GM21619 (cell line): ENCODE data around the gene HPN.
A peak's percentile ranks its signal among the peaks of the same experiment; 100 is the strongest.
"Not testable (repeated sequence)": the region's sequence is repeated elsewhere in the genome, so short reads cannot be mapped to it uniquely, and the experiment has no call there.

ENCODE experiments used
- ATAC-seq: cut with Tn5 transposase; IDR thresholded peaks from one replicate; pipeline ENCODE4 v1.9.1; 2021; ENCODE audit not compliant: unreplicated experiment

Gene HPN

DNA sequence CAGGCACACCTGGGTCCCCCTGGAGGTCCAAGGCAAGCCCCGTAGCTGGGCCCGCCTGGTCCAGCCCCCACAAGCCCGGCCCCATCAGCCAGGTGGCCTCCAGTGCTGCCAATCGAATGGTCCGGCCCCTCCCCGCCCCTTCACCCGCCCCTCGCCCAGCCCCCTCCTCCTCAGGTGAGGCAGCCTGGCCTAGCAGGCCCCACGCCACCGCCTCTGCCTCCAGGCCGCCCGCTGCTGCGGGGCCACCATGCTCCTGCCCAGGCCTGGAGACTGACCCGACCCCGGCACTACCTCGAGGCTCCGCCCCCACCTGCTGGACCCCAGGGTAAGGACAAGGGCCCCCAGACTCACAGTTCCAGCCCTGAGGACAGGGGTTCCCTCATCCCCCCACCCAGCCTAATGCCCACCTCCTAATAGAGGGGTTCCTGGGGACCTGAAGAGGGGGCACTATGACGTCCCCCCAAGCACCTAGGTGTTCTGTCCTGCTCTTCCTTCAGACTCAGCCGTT lies at the start of gene HPN:
HPN (plus strand) TSS at position 174 of the 508 bp plus-strand sequence. CDS start 786 bp downstream, outside the sequence.
- ATAC-seq, result no peak

DNA sequence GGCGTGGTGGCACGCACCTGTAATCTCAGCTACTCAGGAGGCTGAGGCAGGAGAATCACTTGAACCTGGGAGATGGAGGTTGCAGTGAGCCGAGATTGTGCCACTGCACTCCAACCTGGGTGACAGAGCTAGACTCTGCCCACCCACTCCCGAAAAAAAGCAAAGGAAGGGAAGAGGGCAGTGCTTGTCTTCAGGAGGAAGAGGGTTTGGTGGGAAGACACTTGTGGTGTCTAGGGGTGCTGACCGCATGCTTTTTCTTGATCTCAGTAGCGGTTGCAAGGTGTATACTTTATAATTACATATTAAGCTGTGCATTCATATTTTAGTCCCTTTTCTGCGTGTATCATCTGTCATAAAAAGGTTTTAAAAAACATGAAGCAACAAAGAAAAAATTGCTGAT lies 48.9 kb upstream of the HPN start:
- ATAC-seq, result not testable (repeated sequence)

DNA sequence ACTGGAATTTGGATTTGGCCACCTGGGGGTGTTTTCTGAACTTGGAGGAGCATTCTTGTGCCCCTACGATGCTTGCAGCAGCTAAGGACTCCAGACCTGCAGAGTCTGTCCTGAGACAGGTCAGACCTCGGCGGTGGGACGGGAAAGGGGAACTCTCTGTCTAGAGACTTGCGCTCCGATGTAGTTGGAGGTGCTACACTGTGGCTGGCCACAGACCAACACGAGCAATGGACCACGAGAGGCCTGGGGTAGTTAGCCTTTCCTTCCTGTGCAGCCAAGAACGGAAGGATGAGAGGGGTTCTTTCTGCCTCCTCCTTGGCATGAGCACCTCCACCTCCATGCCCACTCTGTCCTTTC lies 47.3 kb upstream of the HPN start:
- ATAC-seq, result no peak

DNA sequence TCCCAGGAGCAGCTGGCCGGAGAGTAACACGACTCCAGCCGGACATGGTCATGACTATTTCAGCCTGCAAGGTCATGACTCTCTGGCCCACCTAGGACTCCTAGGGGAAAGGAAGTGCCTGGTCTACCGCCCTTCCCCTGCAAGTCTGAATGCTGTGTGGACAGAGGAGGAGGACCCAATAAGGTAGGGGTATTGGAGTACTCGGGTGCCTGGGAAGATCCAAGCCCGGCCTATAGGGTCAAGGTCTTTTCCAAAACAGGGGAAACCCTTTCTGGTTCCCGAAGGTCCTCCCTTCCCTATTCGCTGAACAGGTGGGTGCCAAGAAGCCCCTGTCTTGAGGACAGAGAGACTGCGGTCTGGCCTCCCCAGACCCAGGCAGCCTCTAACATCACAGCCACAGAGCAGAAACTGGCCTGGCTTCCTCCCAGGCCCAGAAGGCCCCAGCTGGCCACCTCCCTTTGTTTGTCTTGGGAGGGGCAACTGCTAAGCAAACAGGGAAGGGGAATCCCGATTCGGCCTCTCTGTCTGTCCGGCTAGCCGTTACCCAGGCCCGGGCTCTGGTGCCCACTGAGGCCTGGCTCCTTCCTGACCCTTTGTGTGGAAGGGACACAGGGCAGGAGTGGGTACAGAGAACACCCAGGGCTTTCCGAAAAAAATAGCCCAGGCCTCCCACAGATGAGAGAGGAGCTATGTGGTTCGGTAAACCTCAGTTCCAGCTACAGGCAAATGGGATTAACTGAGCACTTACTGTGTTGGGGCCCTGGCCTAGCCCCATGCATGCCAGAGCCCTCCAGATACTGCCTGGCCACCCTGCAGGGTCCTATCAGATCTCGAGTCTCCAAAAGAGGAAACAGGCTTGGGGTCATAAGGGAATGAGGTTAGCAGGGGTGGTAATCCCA lies 46.6 kb upstream of the HPN start:
- no peak for ATAC-seq

DNA sequence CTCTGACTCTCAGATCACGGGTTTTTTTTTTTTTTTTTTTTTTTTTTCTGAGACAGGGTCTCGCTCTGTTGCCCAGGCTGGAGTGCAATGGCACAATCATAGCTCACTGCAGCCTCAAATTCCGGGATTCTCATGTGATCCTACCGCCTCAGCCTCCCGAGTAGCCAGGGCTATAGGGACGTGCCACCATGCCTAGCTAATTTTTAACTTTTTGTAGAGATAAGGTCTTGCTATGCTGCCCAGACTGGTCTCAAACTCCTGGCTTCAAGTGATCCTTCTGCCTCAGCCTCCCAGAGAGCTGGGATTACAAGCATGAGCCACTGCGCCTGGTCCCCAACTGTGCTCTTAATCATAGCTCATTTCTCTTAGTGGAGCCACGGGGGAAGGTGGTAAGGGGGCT lies 46.0 kb upstream of the HPN start:
- ATAC-seq, result no peak

DNA sequence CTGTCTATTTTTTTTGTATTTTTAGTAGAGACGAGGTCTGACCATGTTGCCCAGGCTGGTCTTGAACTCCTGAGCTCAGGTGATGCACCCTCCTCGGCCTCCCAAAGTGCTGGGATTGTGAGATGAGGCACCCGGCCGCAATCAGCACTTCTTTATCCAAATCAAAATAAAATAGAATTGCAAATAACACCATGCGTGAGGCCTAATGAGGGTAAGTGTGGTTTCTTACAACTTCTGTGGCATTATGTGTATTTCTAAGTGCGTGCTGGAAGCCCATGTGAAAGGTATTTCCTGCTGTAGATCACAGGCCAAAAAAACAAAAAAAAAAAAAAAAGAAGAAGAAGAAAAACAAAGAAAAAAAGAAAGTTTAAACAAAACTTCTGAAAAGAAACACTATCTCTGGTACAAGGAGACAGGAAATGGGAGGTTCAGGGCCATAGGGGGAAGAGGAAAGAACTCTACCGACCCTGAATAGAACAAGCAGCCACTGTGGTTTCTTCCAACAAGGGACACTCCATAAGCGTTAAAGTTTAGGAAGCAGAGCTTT lies 44.4 kb upstream of the HPN start:
- ATAC-seq, result no peak

DNA sequence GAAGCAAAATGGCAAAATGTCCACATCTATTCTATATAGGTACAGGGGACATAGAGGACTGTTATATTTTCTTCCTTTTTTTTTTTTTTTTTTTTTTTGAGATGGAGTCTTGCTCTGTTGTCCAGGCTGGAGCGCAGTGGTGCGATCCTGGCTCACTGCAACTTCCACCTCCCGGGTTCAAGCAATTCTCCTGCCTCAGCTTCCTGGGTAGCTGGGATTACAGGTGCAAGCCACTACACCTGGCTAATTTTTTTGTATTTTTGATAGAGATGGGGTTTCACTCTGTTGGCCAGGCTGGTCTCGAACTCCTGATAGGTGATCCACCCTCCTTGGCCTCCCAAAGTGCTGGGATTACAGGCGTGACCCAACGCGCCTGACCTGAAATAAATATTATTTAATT lies 43.3 kb upstream of the HPN start:
- not testable (repeated sequence) for ATAC-seq

DNA sequence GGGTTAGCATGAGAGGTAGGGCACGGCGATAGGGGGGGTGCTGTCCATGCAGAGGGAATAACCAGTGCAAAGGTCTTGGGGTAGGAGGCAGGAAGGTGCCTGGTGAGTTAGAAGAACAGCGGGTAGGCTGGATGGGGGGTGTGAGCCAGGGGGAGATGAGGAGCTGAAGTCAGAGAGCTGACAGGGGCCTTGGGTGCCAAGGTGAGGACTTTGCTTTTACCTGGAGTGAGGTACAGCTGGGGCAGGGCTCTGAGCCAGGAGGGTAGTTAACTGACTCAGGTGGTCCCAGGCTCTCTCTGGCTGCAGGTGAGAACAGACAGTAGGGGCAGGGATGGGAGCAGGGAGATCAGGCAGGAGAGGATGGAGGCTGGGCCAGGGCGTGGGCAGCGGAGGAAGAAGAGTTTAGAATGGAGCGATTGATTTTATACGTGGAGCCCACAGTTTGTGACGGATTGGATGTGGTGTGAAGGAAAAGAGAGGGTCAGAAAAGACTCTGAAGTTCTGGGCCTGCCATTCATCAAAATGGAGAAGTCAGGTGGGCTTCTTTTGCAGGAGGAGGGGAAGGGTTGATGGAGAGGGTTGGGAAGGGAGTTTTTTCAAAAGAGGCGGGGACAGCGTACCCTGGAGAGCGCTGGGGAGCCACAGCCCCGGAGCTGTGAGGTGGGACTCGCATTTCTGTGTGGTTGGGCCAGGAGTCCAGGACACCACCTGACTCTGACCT lies 42.6 kb upstream of the HPN start:
- no peak for ATAC-seq

DNA sequence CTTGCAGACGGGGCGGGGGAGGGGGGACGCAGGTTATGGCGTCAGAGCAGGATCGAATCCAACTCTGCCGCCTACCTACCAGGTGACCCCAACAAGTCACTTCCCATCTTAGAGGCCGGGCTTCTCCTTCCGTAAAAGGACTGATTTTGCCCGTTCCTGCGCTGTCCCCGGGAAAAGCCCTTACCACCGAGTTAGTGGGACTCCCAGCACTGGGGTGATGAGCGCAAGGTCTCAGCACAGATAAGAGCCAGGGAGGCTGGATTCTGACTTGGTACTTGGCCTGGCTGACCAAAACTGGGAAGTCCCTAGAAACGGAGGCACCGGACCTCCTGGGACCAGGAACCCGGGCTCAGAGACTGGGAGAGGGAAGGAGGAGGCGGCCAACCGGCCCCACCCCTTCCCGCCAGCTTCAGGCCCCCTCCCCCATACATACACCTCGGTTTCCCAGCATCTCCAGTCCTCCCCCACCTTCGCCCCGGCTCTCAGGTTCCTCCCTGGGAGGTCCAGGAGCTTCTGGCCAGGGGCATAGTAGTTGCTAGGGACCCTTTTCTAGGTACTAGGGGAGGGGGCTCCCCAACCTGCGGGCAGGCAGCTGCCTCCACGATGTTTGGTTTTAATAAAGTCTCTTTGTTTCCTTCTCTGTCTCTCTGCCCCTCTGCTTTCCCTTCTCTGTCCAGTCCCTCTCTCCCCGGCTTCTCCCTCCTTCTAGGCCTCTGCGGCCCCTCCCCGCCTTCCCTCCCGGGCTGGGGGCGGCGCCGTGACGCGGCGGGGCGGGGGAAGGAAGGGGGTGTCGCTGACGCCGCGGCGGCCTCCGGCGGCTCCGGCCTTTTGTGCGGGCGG lies 41.8 kb upstream of the HPN start, which contains the start of gene GRAMD1A:
GRAMD1A (plus strand) TSS at position 826 of the 840 bp plus-strand sequence. CDS start 156 bp downstream, outside the sequence.
- peak; percentile 45 for ATAC-seq

DNA sequence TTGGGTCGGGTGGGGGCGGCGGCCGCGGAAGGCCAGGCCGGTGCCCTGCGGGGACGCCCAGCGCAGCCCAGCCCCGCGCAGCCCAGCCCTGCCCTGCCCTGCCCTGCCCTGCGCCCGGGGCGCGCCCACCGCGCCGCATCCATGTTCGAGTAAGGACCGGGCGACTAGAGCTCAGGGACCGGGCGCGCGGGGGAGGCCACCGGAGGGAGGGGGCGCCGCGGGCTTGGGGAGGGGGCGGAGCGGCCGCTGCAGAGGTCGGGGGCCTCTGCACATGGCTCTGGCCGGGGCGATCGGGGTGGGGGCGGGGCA lies 41.2 kb upstream of the HPN start:
- ATAC-seq, result no peak

DNA sequence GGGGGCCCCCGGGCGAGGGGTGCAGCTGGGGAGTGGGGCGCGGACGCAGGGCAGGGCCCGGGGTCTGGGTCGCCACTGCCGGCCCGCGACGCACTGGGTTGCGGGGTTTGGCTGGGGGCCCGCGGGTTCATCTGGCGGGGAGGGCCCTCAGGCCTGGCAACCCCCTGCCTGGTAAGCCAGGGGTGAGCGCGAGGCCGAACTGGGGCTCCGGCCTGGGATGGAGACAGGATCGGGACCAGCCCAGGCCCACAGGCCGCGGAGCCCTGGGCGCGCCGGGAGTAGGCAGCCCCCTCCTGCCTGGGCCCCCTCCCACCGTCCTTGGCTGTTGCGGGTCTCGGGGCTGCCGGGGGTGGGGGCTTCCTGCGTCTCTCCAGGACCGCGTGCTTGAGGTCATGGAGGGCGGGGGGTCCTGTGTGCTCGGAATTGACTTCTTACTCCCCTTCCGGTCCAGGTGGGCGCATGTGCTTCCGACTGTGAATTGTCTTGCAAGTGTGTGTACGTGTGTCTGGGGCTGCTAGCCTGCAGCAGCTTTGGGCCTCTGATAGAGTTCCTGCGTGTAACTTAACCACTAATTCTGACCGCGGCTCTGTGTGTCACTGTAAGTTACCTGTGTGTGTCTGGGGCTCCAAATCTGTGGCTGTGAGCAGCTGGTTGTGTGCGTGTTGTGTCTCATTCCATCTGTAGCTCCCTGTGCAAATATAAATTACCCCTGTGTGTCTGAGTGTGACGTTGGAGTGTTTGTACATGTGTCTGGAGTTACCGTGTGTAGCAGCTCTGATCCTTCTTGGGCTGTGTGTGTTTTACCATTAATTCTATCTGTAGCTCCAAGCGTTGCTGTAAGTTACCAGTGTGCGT lies 40.6 kb upstream of the HPN start:
- no peak for ATAC-seq

DNA sequence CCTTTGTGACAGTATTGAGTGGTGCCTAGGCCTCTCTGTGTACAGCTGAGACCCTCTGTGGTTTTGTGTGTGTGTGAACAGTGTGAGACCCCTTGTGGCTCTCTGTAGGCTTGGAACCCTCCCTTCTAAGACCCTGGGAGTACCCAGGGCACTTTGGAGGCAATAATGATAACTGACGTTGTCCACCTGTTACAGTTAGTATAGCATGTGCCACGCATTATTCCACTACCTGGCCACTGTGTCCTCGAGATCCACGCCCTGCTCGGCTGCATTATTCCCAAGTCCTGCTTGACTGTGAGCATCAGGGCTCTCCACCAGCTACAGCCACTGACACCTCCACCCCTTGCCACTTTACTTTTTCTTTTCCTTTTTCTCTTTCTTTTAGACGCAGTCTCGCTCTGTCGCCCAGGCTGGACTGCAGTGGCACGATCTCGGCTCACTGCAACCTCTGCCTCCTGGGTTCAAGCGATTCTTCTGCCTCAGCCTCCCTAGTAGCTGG lies 39.4 kb upstream of the HPN start:
- no peak for ATAC-seq

DNA sequence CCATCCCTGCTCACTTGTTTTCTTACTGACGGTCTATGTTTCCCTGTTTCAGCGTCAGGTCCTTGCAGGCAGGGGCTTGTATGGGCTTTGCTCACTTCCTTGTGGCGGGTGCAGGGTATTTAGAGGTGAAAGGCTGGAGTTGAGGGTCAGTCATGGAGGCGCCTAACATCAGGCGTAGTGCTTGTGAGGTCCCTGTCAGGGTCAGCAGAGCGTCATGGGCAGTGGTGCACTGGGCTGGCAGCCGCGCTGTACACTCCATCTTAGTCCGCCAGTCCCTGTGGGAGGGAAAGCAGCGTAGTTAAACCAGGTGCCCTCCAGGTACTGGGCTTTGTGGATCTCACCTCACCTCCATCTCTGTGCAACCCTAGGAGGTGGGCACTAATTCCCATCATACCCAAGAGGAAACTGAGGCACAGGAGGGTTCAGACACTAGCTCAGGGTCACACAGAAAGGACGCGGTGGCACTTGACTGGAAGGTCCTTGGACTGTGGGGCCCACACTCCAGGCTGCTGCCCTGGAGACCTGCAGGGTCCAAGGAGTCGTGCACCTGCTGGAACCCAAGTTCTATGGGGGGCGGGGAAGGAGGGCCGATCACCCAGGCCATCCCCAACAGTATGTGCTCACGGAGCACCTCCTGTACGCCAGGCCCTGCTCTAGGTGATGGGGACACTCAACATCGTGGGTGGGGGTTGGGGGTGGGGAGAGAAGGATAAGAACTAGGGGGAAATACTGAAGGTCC lies 36.8 kb upstream of the HPN start:
- ATAC-seq, result no peak

DNA sequence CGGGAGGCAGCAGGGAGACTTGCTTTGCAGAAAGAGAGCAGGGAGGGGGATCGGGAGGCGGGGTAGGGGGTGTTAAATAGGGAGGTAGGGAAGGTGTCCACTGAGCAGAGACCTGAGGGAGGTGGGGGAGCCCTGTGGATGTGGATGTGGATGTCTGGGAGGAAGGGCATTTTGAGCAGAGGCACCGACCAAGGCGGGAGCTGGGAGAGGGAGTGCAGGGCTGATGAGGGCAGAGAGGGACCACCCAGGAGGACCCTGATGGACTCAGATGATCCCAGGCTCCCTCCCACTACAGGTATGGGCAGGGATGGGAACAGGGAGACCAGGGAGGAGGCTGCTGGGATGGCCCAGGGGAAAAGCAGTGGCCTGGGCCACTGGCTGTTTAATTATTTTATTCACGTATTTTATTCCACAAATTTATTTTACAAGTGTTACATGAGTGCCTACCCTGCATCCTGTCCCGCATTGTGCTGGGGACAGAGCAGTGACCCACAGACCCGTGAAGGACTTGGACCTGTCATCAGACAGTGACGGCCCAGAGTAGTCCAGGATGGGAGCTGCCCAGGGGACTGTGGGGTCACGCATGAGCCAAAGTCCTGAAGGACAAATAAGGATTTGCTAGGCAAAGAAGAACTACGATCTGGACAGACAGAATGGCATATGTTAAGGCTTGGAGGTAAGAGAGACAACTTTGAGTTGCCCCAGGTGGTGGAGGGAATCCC lies 36.1 kb upstream of the HPN start:
- no peak for ATAC-seq

DNA sequence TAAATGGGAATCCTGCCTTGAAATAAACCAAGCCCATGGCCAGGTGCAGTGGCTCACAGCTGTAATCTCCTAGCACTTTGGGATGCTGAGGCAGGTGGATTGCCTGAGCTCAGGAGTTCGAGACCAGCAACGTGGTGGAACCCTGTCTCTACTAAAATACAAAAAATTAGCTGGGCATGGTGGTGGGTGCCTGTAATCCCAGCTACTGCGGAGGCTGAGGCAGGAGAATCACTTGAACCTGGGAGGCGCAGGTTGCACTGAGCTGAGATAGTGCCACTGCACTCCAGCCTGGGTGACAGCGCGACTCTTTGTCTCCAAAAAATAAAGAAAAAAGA lies 35.5 kb upstream of the HPN start:
- not testable (repeated sequence) for ATAC-seq

DNA sequence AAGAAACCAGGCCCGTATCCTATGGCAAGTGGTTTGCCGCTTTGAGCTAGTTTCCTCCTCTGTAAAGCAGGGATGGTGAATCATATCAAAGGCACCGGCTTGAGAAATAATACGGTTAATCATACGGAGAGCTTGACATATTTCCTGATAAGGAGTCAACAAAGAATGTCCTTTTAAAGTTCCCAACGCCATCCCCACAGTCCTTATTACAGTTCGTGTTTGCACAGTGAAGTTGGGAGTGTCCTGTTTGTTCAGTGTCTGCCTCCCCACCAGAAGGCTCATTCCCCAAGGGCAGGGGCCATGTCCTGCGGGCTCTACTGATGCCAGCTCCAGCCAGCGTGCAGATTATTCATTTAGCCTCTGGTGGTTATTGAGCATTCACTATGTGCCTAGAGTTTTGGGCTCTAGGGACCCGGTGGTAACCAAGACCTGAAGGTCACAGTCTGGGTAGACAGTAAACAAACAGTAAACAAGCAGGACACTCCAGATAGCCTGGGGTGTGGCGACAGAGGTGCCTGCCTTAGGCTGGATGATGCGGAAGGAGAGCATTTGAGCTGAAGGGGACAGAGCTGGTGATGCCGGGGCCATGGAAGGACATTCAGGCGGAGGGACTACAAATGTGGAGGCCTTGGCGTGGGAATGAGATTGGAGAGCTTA lies 35.1 kb upstream of the HPN start:
- ATAC-seq, result no peak

DNA sequence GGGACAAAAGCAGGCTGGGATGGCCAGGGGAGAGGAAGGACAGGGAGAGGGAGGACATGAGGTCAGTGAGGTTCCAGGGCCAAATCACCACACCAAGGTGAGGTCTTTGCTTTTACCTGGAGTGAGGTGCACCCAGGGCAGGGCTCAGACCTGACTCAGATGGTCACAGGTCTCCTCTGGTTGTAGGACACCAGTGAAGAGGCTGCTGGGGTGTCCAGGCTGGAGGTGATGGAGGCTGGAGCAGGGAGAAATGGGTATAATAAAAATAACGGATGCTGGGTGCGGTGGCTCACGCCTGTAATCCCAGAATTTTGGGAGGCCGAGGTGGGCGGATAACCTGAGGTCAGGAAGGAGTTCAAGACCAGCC lies 34.5 kb upstream of the HPN start:
- no peak for ATAC-seq

DNA sequence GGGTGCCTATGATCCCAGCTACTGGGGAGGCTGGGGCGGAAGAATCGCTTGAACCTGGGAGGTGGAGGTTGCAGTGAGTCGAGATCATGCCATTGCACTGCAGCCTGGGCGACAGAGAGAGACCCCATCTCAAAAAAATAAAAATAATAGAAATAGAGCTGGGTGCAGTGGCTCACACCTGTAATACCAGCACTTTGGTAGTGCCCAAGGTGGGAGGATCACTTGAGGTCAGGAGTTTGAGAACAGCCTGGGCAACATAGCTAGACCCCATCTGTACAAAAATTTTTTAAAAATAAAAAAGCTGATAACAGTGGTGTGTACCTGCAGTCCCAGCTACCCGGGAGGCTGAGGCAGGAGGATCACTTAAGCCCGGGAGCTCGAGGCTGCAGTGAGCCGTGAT lies 34.1 kb upstream of the HPN start:
- not testable (repeated sequence) for ATAC-seq
